HepG2 (cell line): ENCODE data around the gene ITGA6. TPM values are rescaled to one million over a fixed set of nuclear protein-coding genes. Genes with fewer than 3 reads are reported as not detected.

Experiments used
- ATAC-seq: fragments of 200-7000 bp; cut with Tn5 transposase; 3 replicates; pipeline ENCODE4 v1.9.1; 2020; ENCODE audit warnings: mild to moderate bottlenecking, moderate library complexity
- BruUV-seq: library from RNA; stranded (reverse); fragments of 400-500 nt; replicated peaks from 2 replicates; lab custom pipeline; 2021; lab: Mats Ljungman, UMichigan
- CTCF ChIA-PET: fragments of 300-600 bp; formaldehyde crosslinking; extraction: SDS; loops from one replicate; lab custom pipeline; 2021; ENCODE audit warnings: low total read pairs, inconsistent platforms, low intra/inter-chr PET ratio; lab: Yijun Ruan, JAX
- POLR2A ChIA-PET: fragments of 350-600 bp; sonication (Branson Sonifier 250); formaldehyde crosslinking; loops from one replicate; lab custom pipeline; 2020; ENCODE audit warnings: antibody characterized with exemption, inconsistent platforms; lab: Yijun Ruan, JAX
- DNase-seq: peaks from one replicate; pipeline ENCODE4 v3.0.0-alpha.2; 2015; ENCODE audit warnings: low spot score
- FAIRE-seq: peaks from 3 replicates; lab custom pipeline; 2011; peaks lifted over from hg19 to GRCh38; lab: Jason Lieb, UNC
- H2AFZ ChIP-seq: one replicate; pipeline ENCODE4 v1.6.1; 2011; ENCODE audit warnings: low read length, inconsistent platforms
- H3K27ac ChIP-seq: fragments of 300-600 bp; 3 replicates; pipeline ENCODE4 v1.8.0; 2011; ENCODE audit warnings: mixed run types, mild to moderate bottlenecking, mixed read lengths, low read length, inconsistent platforms; ENCODE audit not compliant: insufficient read depth; ENCODE audit errors: extremely low read length
- H3K27me3 ChIP-seq, 2 experiments: fragments of 200-600 bp in 1 of 2; 2 replicates in 1 of 2; 3 replicates in 1 of 2; pipeline versions ENCODE4 v1.6.0 to v1.8.0; 2011; ENCODE audit warnings: low read length in 2 of 2, mild to moderate bottlenecking in 2 of 2, moderate library complexity in 2 of 2, inconsistent platforms in 1 of 2; ENCODE audit not compliant: insufficient read depth in 2 of 2, control insufficient read depth in 1 of 2
- H3K36me3 ChIP-seq, 2 experiments: fragments of 200-600 bp in 1 of 2; replicated peaks in 1 of 2; 2 replicates in 1 of 2; 3 replicates in 1 of 2; pipeline versions ENCODE4 v1.5.1 to v1.8.0; 2011; ENCODE audit warnings: low read length in 2 of 2, inconsistent platforms in 1 of 2; ENCODE audit not compliant: insufficient read depth in 2 of 2, control insufficient read depth in 1 of 2
- H3K4me1 ChIP-seq: 2 replicates; pipeline ENCODE4 v1.5.1; 2012; ENCODE audit warnings: low read length, inconsistent platforms; ENCODE audit not compliant: insufficient read depth
- H3K4me2 ChIP-seq: 2 replicates; pipeline ENCODE4 v1.6.0; 2011; ENCODE audit warnings: low read depth, low read length, inconsistent platforms
- H3K4me3 ChIP-seq, 3 experiments: fragments of 200-600 bp in 1 of 3; sonication (generic), shearing (Covaris generic) in 1 of 3; replicated peaks in 1 of 3; 2 replicates each; pipeline ENCODE4 v1.5.1; 2011 to 2016; ENCODE audit warnings: low read length in 3 of 3, inconsistent platforms in 2 of 3, low read depth in 2 of 3, mild to moderate bottlenecking in 2 of 3, control low read depth in 1 of 3, mixed read lengths in 1 of 3; ENCODE audit not compliant: insufficient read depth in 1 of 3
- H3K79me2 ChIP-seq: one replicate; pipeline ENCODE4 v1.6.1; 2011; ENCODE audit warnings: low read length, inconsistent platforms; ENCODE audit not compliant: insufficient read depth
- H3K9ac ChIP-seq: 2 replicates; pipeline ENCODE4 v1.6.0; 2011; ENCODE audit warnings: mild to moderate bottlenecking, low read depth, low read length, inconsistent platforms; ENCODE audit not compliant: insufficient read depth
- H3K9me3 ChIP-seq: 2 replicates; pipeline ENCODE4 v1.5.1; 2012; ENCODE audit warnings: mild to moderate bottlenecking, low read length
- H4K20me1 ChIP-seq: 2 replicates; pipeline ENCODE4 v1.6.0; 2011; ENCODE audit warnings: inconsistent platforms, mild to moderate bottlenecking, low read length, moderate library complexity; ENCODE audit not compliant: insufficient read depth
- BRD4 ChIP-seq: sonication (generic); formaldehyde crosslinking; IDR thresholded peaks from 2 replicates; pipeline ENCODE4 v1.4.0; 2020; ENCODE audit warnings: missing genetic modification reagents
- DBP ChIP-seq: sonication (generic); formaldehyde crosslinking; IDR thresholded peaks from 2 replicates; pipeline ENCODE4 v1.4.0; 2020; ENCODE audit warnings: missing genetic modification reagents; ENCODE audit errors: not compliant biosample characterization
- FOXO1 ChIP-seq: sonication (generic); formaldehyde crosslinking; IDR thresholded peaks from 2 replicates; pipeline ENCODE4 v1.4.0; 2020; ENCODE audit warnings: missing genetic modification reagents
- IRF1 ChIP-seq: sonication (generic); formaldehyde crosslinking; IDR thresholded peaks from 2 replicates; pipeline ENCODE4 v1.4.0; 2020; ENCODE audit warnings: low read depth, mild to moderate bottlenecking, missing genetic modification reagents
- MEIS1 ChIP-seq: sonication (generic); formaldehyde crosslinking; IDR thresholded peaks from 2 replicates; pipeline ENCODE4 v1.9.0; 2021; ENCODE audit warnings: mild to moderate bottlenecking, missing genetic modification reagents, moderate library complexity, borderline replicate concordance
- NFRKB ChIP-seq: fragments of 450-650 bp; IDR thresholded peaks from 2 replicates; pipeline ENCODE4 v1.6.1; 2017
- POGK ChIP-seq: sonication (generic); formaldehyde crosslinking; conservative IDR thresholded peaks from 2 replicates; pipeline ENCODE4 v1.8.0; 2022; ENCODE audit warnings: mild to moderate bottlenecking, moderate library complexity, missing genetic modification reagents
- RAD51 ChIP-seq: fragments of 450-650 bp; IDR thresholded peaks from 2 replicates; pipeline ENCODE4 v1.6.1; 2016; ENCODE audit warnings: borderline replicate concordance
- SNAPC2 ChIP-seq: sonication (generic); formaldehyde crosslinking; IDR thresholded peaks from 2 replicates; pipeline ENCODE4 v1.8.1; 2022; ENCODE audit warnings: mild to moderate bottlenecking, missing genetic modification reagents
- ZFP90 ChIP-seq: sonication (generic); formaldehyde crosslinking; IDR thresholded peaks from 2 replicates; pipeline ENCODE4 v1.8.0; 2022; ENCODE audit warnings: missing genetic modification reagents, mild to moderate bottlenecking, inconsistent platforms, borderline replicate concordance
- ZNF34 ChIP-seq: sonication (generic); formaldehyde crosslinking; IDR thresholded peaks from 2 replicates; pipeline ENCODE4 v1.4.0; 2020; ENCODE audit warnings: mild to moderate bottlenecking, missing genetic modification reagents, borderline replicate concordance
- ZNF572 ChIP-seq: sonication (generic); formaldehyde crosslinking; IDR thresholded peaks from 2 replicates; pipeline ENCODE4 v1.5.1; 2020; ENCODE audit warnings: mild to moderate bottlenecking, missing genetic modification reagents
- ZNF672 ChIP-seq: sonication (generic); formaldehyde crosslinking; IDR thresholded peaks from 2 replicates; pipeline ENCODE4 v1.8.1; 2022; ENCODE audit warnings: missing genetic modification reagents
- ZNF720 ChIP-seq: sonication (generic); formaldehyde crosslinking; IDR thresholded peaks from 2 replicates; pipeline ENCODE4 v1.4.0; 2020; ENCODE audit warnings: missing genetic modification reagents
- ZNF784 ChIP-seq: sonication (generic); formaldehyde crosslinking; IDR thresholded peaks from 2 replicates; pipeline ENCODE4 v1.5.1; 2020; ENCODE audit warnings: missing genetic modification reagents, mild to moderate bottlenecking, borderline replicate concordance
- WGBS: methylation state at CpG from one replicate; pipeline ENCODE4 v1.1.6; 2017; ENCODE audit warnings: low lambda C conversion rate; 5-methylcytosine and 5-hydroxymethylcytosine counted together
- in situ Hi-C: cut with HindIII; loops from 2 replicates; pipeline ENCODE4 v1.10.0; 2017; ENCODE audit warnings: low pct_unique_long_range_greater_than_20kb; ENCODE audit not compliant: extremely low pct_ligation_motif_present
- intact Hi-C: fragments of 100-400 bp; cut with micrococcal nuclease; formaldehyde crosslinking; loops from one replicate; pipeline ENCODE4 v1.10.0; 2022; ENCODE audit not compliant: unreplicated experiment
- polyA plus RNA-seq, 8 experiments: library from polyadenylated mRNA; depleted of rRNA in 3 of 8; stranded (reverse) in 7 of 8; unstranded in 1 of 8; fragments of >200 nt; fragmentation: Illumina TruSeq in 4 of 8; extraction: Trizol in 4 of 8; gene quantifications; 2 replicates each; pipeline versions ENCODE4 v1.2.1 to v1.2.3, GENCODE V29; 2011 to 2016; ENCODE audit warnings: low read depth in 4 of 8, missing spikeins in 1 of 8, mixed read lengths in 1 of 8; ENCODE audit not compliant: insufficient read depth in 1 of 8
- total RNA-seq, 5 experiments: library from RNA; depleted of rRNA; stranded (reverse); fragments of >200 nt; fragmentation: Illumina TruSeq; extraction: Trizol; gene quantifications; 2 replicates each; pipeline ENCODE4 v1.2.3, GENCODE V29; 2016; ENCODE audit warnings: low read depth in 1 of 5

The ITGA6 gene
- total and polyA plus RNA-seq, 2 of the 13 experiments (the other 11 are each of a cell fraction or from before 2014, with no cell fraction given) = 24.0 to 92.5 TPM

GRCh38 chr2:172426635-172427255 is 641 bp upstream of the ITGA6 start (continued):
- TF ChIP-seq DBP = peak; percentile 24
- TF ChIP-seq FOXO1 (CRISPR knock-in tag) = no peak
- 0 out of 2 replicates have a peak, but pooled peaks have one; percentile 3 for TF ChIP-seq BRD4 (CRISPR knock-in tag)
- no peak for TF ChIP-seq ZNF784
- no peak for TF ChIP-seq ZNF720 (CRISPR knock-in tag)
- TF ChIP-seq ZNF672 (CRISPR knock-in tag) = no peak

GRCh38 chr2:172427990-172428831 is 825 bp downstream of the ITGA6 start:
- peaks cover 8% of the 10 kb centered on the region for H4K20me1 ChIP-seq
- WGBS = 2% methylated on average over 35 of the region's 63 CpGs
- FAIRE-seq = no peak
- TF ChIP-seq IRF1 = no peak
- no peak for TF ChIP-seq NFRKB
- no peak; the same call in 1 of the 2 replicates for TF ChIP-seq POGK (CRISPR knock-in tag)
- no peak for TF ChIP-seq ZNF34 (CRISPR knock-in tag)
- 0 out of 2 replicates have a peak, but pooled peaks have one; percentile 66 for TF ChIP-seq ZFP90 (CRISPR knock-in tag)
- no peak for TF ChIP-seq MEIS1
- no peak; the same call in 1 of the 2 replicates for TF ChIP-seq SNAPC2 (CRISPR knock-in tag)
- no peak for TF ChIP-seq RAD51
- no peak for TF ChIP-seq ZNF572 (CRISPR knock-in tag)

More at GRCh38 chr2:172427990-172428831, 825 bp downstream of the ITGA6 start:
- Histone ChIP-seq H3K4me1 (peaks cover 47% of the 10 kb centered on the region), H3K36me3 (no peaks in the 10 kb centered on the region), H3K4me2 (peak overlapping the region; percentile 81), H3K27ac (peak overlapping the region; percentile 86), H3K79me2 (peaks cover 48% of the 10 kb centered on the region), H3K9ac (peak overlapping the region; percentile 88), H2AFZ (no peak overlapping the region), H3K27me3 (peaks cover 1 to 5% of the 10 kb centered on the region in 2 experiments; a peak in 2 of 5 replicates), H3K4me3 (peak overlapping the region; percentile 65 to 97 (median 90)), H3K9me3 (no peaks in the 10 kb centered on the region)
- BruUV-seq = no TSS peak
- ATAC-seq (peak; percentile 77), DNase-seq (peak; percentile 74)
- ChIA-PET POLR2A (interaction anchor here (0.7 to 5.2 kb wide), 11 partner anchors 12 to 181 kb away, joined by 3 to 88 read pairs (median 3); no protein-coding TSS in a partner anchor), CTCF (interaction anchor here (0.7 to 3.0 kb wide), 3 partner anchors 31 to 37 kb away, joined by 3 to 17 read pairs (median 12); no protein-coding TSS in a partner anchor)
- intact Hi-C loops = loop anchor here (1.0 to 5.0 kb wide), 5 partner anchors 15 to 129 kb away; partner anchors contain the start of gene PDK1
- in situ Hi-C loops = loop anchor here (5.0 kb wide), 1 partner anchor 34 kb away; no protein-coding TSS in a partner anchor
